Sigmoid colon (tissue), 7 donors: Measurements from ENCODE around the gene CAPN10. TPM values are rescaled to one million over a fixed set of nuclear protein-coding genes. Genes with fewer than 3 reads are reported as not detected.

Experiments
- DNase-seq: peaks from one replicate; pipeline ENCODE4 v3.0.0-alpha.2; 2019
- H3K27ac ChIP-seq, 4 donors: fragments of 200-600 bp; sonication (generic); one replicate each; pipeline ENCODE4 v1.5.1; 2016 to 2019; ENCODE audit warnings: mild to moderate bottlenecking in 1 of 4
- H3K27me3 ChIP-seq, 3 donors: fragments of 200-600 bp; sonication (generic); one replicate each; pipeline ENCODE4 v1.5.1; 2019; ENCODE audit warnings: mild to moderate bottlenecking in 1 of 3
- H3K36me3 ChIP-seq, 4 donors: fragments of 200-600 bp; sonication (generic); one replicate each; pipeline ENCODE4 v1.5.1; 2016 to 2019
- H3K4me1 ChIP-seq, 4 donors: fragments of 200-600 bp; sonication (generic); one replicate each; pipeline ENCODE4 v1.5.1; 2017 to 2019
- H3K4me3 ChIP-seq, 4 donors: fragments of 200-600 bp; sonication (generic); one replicate each; pipeline ENCODE4 v1.5.1; 2017 to 2019; ENCODE audit warnings: mild to moderate bottlenecking in 2 of 4, moderate library complexity in 1 of 4
- H3K9me3 ChIP-seq, 4 donors: fragments of 200-600 bp in 3 of 4; sonication (generic) in 3 of 4; one replicate each; pipeline versions ENCODE4 v1.5.1 to v1.6.1; 2013 to 2019
- CTCF ChIP-seq, 4 experiments: fragments of 450-650 bp in 3 of 4; fragments of 200-600 bp in 1 of 4; IDR thresholded peaks; one replicate each; pipeline ENCODE4 v1.5.1; 2016 to 2019; ENCODE audit warnings: antibody characterized with exemption in 4 of 4, mild to moderate bottlenecking in 3 of 4, moderate library complexity in 2 of 4
- EP300 ChIP-seq, 4 donors: sonication (generic); formaldehyde crosslinking; IDR thresholded peaks; one replicate each; pipeline ENCODE4 v1.6.1; 2017; ENCODE audit warnings: antibody characterized with exemption in 4 of 4
- POLR2A ChIP-seq, 2 donors: fragments of 450-650 bp; IDR thresholded peaks; one replicate each; pipeline ENCODE4 v1.6.1; 2016; ENCODE audit warnings: antibody characterized with exemption in 2 of 2, mild to moderate bottlenecking in 2 of 2, moderate library complexity in 2 of 2
- POLR2AphosphoS5 ChIP-seq, 4 donors: sonication (generic); formaldehyde crosslinking; IDR thresholded peaks; one replicate each; pipeline ENCODE4 v1.6.1; 2017; ENCODE audit warnings: antibody characterized with exemption in 4 of 4
- WGBS, 2 donors: extraction: QIAGEN DNeasy Blood & Tissue Kit; methylation state at CpG; one replicate each; pipeline ENCODE4 v1.1.7; 2013; 5-methylcytosine and 5-hydroxymethylcytosine counted together
- intact Hi-C: fragments of 100-400 bp; cut with DNase I; formaldehyde crosslinking; loops from one replicate; pipeline ENCODE4 v1.15.1; 2023
- polyA plus RNA-seq, 3 donors: library from polyadenylated mRNA; stranded (reverse); fragments of 200-250 nt; gene quantifications; one replicate each; pipeline ENCODE4 v1.2.3, GENCODE V29; 2013
- total RNA-seq, 4 donors: library from RNA; depleted of rRNA; stranded (reverse); fragments of >200 nt; gene quantifications; one replicate each; pipeline ENCODE4 v1.1.0, GENCODE V29; 2016
- donor health status: healthy with polysubstance abuse.
- donor health status: Bipolar disorder and iron deficiency.
- donor health status: healthy.

The CAPN10 gene
- total and polyA plus RNA-seq, 7 donors, result 10.5 to 33.0 (median 16.4) TPM

GRCh38 chr2:240628507-240628807 lies 41.9 kb downstream of the CAPN10 start:
- 90 to 94% methylated on average over 7 of the region's 7 CpGs for WGBS, 2 donors
- TF ChIP-seq POLR2AphosphoS5 (IDR thresholded peaks at IDR 0.05), result no peak
- TF ChIP-seq EP300 (IDR thresholded peaks at IDR 0.05), result no peak
- Histone ChIP-seq H3K27ac (no peak overlapping the region), H3K9me3 (no peaks in the 10 kb centered on the region), H3K36me3 (no peaks in the 10 kb centered on the region), H3K27me3 (no peaks in the 10 kb centered on the region), H3K4me1 (no peaks in the 10 kb centered on the region), H3K4me3 (no peak overlapping the region)
- intact Hi-C loops, result no loop called here
- DNase-seq, result no peak

- Histone ChIP-seq H3K4me3 (no peak overlapping the region), H3K9me3 (peaks cover 0 to 3% (median 0%) of the 10 kb centered on the region in 4 donors), H3K27me3 (no peaks in the 10 kb centered on the region), H3K27ac (no peak overlapping the region), H3K36me3 (no peaks in the 10 kb centered on the region), H3K4me1 (no peaks in the 10 kb centered on the region)
- DNase-seq, result peak; percentile 59
- WGBS, 2 donors, result 83 to 87% methylated on average over 20 of the region's 20 CpGs
- TF ChIP-seq POLR2AphosphoS5 (IDR thresholded peaks at IDR 0.05) (no peak), EP300 (IDR thresholded peaks at IDR 0.05) (no peak)
- intact Hi-C loops, result no loop called here
These were observed 42.5 kb downstream of the CAPN10 start for GRCh38 chr2:240628808-240629618.

GRCh38 chr2:240629619-240629967 lies 43.1 kb downstream of the CAPN10 start:
- H3K27me3 ChIP-seq, result no peaks in the 10 kb centered on the region

DNA sequence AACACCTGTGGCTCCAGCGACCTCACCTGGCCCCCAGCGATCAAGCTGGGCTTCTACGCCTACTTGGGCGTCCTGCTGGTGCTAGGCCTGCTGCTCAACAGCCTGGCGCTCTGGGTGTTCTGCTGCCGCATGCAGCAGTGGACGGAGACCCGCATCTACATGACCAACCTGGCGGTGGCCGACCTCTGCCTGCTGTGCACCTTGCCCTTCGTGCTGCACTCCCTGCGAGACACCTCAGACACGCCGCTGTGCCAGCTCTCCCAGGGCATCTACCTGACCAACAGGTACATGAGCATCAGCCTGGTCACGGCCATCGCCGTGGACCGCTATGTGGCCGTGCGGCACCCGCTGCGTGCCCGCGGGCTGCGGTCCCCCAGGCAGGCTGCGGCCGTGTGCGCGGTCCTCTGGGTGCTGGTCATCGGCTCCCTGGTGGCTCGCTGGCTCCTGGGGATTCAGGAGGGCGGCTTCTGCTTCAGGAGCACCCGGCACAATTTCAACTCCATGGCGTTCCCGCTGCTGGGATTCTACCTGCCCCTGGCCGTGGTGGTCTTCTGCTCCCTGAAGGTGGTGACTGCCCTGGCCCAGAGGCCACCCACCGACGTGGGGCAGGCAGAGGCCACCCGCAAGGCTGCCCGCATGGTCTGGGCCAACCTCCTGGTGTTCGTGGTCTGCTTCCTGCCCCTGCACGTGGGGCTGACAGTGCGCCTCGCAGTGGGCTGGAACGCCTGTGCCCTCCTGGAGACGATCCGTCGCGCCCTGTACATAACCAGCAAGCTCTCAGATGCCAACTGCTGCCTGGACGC lies 43.6 kb downstream of the CAPN10 start:
- peak; percentile 56 for DNase-seq
- H3K36me3 ChIP-seq, result no peaks in the 10 kb centered on the region
- H3K27ac ChIP-seq, result no peak overlapping the region
- H3K4me1 ChIP-seq, result no peaks in the 10 kb centered on the region
- no peak overlapping the region for H3K4me3 ChIP-seq
- no peaks in the 10 kb centered on the region for H3K27me3 ChIP-seq
- no peak for TF ChIP-seq POLR2AphosphoS5 (IDR thresholded peaks at IDR 0.05)
- no peak for TF ChIP-seq CTCF (IDR thresholded peaks at IDR 0.05)
- TF ChIP-seq POLR2A (IDR thresholded peaks at IDR 0.05), result no peak
- no peak for TF ChIP-seq EP300 (IDR thresholded peaks at IDR 0.05)
- intact Hi-C loops, result no loop called here
- peaks cover 0 to 3% (median 0%) of the 10 kb centered on the region in 4 donors for H3K9me3 ChIP-seq
- WGBS, 2 donors, result 94 to 96% methylated on average over 50 of the region's 50 CpGs

More at GRCh38 chr2:240629619-240629967, 43.1 kb downstream of the CAPN10 start:
- Histone ChIP-seq H3K27ac (no peak overlapping the region), H3K9me3 (peaks cover 0 to 3% (median 0%) of the 10 kb centered on the region in 4 donors), H3K36me3 (no peaks in the 10 kb centered on the region), H3K4me1 (no peaks in the 10 kb centered on the region), H3K4me3 (no peak overlapping the region)
- DNase-seq, result no peak
- 86 to 92% methylated on average over 5 of the region's 5 CpGs for WGBS, 2 donors
- intact Hi-C loops, result no loop called here
- TF ChIP-seq POLR2AphosphoS5 (IDR thresholded peaks at IDR 0.05) (no peak), CTCF (IDR thresholded peaks at IDR 0.05) (no peak), POLR2A (IDR thresholded peaks at IDR 0.05) (no peak), EP300 (IDR thresholded peaks at IDR 0.05) (no peak)

- DNase-seq, result no peak
- peaks cover 0 to 3% (median 0%) of the 10 kb centered on the region in 4 donors for H3K9me3 ChIP-seq
- H3K4me3 ChIP-seq, result no peak overlapping the region
- no peaks in the 10 kb centered on the region for H3K4me1 ChIP-seq
- H3K36me3 ChIP-seq, result no peaks in the 10 kb centered on the region
- H3K27ac ChIP-seq, result no peak overlapping the region
- intact Hi-C loops, result no loop called here
- H3K27me3 ChIP-seq, result no peaks in the 10 kb centered on the region
- TF ChIP-seq EP300 (IDR thresholded peaks at IDR 0.05) (no peak), POLR2A (IDR thresholded peaks at IDR 0.05) (no peak), POLR2AphosphoS5 (IDR thresholded peaks at IDR 0.05) (no peak), CTCF (IDR thresholded peaks at IDR 0.05) (no peak)
- 95 to 96% methylated on average over 21 of the region's 21 CpGs for WGBS, 2 donors
These were observed 44.4 kb downstream of the CAPN10 start for GRCh38 chr2:240630771-240631547.
